Measurements from ENCODE around the gene STYXL2.

GRCh38 chr1:167127661-167128060 lies 33.8 kb downstream of the STYXL2 start:
- no peak for TF ChIP-seq POLR2A (IDR thresholded peaks at IDR 0.05)
- TF ChIP-seq CTCF (IDR thresholded peaks at IDR 0.05 in 4 of 5, conservative IDR thresholded peaks at IDR 0.05 in 1 of 5): no peak
